Hematopoietic multipotent progenitor cell treated with erythropoietin and hydrocortisone succinate and interleukin-3 and kit ligand, for 17 days (in vitro differentiated cells): Measurements from ENCODE around the gene TOGARAM1.

Experiments used
- DNase-seq: peaks from one replicate; pipeline ENCODE4 v3.0.0-alpha.2; 2015; ENCODE audit warnings: low spot score

Gene TOGARAM1

DNA sequence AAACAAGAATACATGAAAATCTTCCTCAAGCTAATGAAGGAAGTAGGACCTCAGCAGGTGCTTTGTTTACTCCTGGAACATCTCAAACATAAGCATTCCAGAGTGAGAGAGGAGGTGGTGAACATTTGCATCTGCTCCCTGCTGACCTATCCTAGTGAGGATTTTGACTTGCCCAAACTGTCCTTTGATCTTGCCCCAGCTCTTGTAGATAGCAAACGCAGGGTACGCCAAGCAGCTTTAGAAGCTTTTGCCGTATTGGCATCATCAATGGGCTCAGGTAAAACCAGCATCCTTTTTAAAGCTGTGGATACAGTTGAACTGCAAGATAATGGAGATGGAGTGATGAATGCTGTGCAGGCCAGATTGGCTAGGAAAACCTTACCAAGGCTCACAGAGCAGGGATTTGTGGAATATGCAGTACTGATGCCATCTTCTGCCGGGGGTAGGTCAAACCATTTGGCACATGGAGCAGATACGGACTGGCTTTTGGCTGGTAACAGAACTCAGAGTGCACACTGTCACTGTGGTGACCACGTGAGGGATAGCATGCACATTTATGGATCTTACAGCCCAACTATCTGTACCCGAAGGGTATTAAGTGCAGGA is 1.9 kb downstream of the TOGARAM1 start:
- peak; percentile 50 for DNase-seq

DNA sequence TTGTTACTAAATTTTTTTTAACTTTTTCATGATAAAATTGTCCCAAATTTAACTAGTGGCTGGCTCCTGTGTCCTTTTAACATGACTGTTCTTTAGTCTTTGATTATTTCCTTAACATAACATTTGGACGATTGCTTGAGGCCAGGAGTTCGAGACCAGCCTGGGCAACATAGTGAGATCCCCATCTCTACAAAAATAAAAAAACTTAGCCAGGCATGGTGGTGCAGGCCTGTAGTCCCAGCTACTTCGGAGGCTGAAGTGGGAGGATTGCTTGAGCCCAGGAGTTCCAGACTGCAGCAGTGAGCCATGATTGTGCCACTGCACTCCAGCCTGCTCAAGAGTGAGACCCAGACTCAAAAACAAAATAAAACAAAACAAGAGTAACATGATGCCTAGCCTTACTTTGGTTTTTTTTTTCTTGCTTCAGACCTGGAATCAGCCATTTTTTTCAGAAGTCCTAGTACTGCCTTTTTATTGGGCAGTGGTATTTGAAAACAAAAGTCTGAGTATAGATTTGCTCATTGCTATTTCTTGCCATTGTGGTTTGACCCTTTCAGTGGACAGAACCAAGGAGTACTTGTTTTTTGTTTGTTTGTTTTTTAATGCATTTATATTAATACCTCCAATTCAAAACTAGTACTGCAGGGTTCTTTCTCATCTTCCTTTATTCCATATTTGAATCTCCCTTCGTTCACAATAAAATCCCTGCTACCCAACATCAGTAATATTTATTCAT is 4.8 kb downstream of the TOGARAM1 start:
- DNase-seq, result no peak

DNA sequence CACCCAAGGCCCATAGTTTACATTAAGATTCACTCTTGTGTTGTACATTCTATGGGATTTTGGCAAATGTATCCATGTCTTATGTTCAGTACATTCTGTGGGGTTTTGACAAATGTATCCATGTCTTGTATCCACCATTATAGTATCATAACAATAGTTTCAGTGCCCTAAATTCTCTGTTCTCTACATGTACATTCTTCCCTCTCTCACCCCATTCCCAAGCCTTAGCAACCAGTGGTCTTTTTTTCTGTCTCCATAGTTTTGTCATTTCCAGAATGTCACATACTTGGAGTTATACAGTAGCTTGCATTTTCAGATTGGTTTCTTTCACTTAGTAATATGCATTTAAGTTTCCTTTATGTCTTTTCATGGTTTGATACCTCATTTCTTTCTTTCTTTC is 6.7 kb downstream of the TOGARAM1 start:
- no peak for DNase-seq

DNA sequence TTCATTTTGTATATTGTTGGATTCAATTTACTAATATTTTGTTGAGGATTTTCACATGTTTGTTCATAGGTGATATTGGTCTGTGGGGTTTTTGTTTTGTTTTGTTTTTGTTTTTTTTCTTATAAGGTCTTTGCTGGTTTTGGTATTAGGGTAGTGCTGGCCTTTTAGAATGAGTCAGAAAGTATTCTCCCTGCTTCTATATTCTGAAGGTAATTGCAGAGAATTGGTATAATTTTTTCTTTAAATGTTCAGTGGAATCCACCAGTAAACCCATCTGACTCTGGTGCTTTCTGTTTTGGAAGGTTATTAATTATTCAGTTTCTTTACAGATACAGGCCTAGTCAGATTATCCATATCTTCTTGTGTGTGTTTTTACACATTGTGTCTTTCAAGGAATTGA is 8.9 kb downstream of the TOGARAM1 start:
- DNase-seq, result no peak

DNA sequence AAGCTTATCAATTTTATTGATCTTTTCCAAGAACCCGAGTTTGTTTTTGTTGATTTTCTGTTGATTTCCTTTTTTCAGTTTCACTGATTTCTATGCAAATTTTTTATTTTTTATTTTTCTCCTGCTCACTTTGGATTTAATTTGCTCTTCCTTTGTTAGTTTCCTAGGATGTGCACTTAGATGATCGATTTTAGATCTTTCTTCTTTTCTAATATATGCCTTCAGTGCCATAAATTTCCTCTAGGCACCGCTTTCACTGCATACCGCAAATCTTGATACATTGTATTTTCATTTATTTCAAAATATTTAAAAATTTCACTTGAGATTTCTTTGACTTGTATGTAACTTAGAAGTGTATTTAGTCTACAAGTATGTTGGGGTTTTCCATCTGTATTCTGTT is 9.5 kb downstream of the TOGARAM1 start:
- no peak for DNase-seq

DNA sequence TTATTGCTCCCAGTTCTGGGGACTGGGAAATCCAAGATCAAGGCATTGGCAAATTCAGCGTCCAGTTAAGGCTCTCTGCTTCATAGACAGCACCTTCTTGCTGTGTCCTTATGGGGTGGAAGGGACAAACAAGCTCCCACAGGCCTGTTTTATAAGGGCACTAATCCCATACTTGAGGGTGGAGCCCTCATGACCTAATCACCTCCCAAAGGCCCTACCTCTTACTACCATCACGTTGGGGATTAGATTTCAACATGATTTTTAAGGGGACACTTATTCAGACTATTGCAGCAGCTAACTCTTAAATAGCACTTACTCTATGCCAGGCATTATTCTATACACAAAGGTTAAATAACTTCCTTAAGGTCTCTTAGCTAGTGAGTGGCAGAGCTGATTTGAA is 17.3 kb downstream of the TOGARAM1 start:
- no peak for DNase-seq

DNA sequence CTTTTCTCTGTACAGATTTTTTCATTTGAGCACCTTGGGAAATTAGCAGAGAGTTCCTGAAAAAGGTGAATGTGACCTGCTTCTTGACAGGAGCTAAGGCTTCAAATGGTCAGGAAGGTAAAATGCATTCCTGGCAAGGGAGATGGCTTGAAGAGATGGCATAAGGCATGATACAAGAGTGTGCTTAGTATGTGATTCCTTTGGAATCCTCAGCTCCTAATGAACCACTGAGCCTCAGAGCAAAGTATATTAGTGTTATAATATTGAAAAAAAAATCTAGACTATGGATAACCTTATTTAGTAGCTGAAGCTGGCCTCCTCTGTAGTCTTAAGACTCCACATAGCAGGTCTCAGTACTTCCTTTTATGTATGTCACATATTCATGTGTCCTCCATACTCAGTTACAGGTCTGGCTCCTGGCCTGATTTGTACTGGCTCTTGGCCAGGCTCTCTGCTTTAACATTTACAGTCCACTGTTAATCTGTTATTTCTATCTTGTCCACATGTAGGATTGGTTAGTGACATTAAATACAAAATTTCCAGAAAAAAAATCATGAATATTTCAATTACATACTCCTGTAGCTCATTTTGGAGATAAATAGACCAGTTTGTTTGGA is 17.9 kb downstream of the TOGARAM1 start:
- DNase-seq, result peak; percentile 36

DNA sequence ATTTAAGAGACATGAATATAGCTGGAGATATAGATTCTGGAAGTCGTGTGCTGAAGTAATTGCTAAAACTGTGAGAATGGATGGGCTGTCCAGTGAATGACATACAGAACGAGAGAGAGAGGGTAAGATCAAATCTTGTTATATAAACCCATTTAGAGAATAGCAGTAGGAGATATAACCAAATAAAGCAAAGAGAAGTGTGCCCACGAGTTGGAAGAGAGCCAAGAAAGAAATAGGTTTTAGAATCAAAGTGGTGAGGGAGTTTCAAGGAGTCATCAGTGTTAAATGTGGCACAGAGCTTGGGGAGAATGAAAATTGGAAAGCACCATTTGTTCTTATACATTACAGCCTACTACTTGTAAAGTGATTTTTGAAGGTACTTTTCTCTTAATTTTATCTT is 19.2 kb downstream of the TOGARAM1 start:
- DNase-seq, result no peak

DNA sequence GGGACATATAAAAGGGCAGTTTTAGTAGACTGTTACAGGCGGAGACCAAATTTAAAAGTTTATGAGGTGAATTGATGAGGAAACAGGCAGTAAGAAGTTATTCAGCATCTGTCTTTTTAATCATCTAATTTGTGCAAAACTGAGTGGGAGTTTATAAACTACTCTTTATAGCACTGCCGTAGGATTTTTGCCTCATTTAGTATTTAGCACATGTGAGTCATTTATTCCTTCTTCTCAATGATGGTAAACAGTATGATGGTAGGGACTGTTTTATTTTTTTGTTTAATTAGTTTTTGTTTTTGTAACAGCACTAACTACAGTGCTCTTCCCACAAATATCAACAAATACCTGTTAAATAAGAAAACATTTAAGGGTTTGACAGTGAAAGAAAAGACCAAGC is 20.6 kb downstream of the TOGARAM1 start:
- no peak for DNase-seq

DNA sequence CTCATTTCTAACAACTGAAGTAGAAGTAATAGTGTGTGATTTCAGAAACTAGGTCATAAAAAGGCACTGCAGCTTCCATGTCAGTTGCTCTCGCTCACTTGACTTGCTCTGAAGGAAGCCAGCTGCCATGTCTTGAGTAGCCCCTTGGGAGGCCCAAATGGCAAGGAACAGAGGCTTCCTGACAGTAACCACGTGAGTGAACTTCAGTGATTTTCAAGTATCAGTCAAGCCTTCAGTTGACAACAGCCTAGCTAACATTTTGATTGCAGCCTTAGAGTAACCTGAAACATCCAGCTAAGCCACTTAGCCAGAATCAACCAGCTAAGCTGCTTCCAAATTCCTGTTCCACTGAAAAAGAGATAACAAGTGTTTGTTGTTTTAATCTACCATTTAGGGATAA is 26.7 kb downstream of the TOGARAM1 start:
- DNase-seq, result no peak

DNA sequence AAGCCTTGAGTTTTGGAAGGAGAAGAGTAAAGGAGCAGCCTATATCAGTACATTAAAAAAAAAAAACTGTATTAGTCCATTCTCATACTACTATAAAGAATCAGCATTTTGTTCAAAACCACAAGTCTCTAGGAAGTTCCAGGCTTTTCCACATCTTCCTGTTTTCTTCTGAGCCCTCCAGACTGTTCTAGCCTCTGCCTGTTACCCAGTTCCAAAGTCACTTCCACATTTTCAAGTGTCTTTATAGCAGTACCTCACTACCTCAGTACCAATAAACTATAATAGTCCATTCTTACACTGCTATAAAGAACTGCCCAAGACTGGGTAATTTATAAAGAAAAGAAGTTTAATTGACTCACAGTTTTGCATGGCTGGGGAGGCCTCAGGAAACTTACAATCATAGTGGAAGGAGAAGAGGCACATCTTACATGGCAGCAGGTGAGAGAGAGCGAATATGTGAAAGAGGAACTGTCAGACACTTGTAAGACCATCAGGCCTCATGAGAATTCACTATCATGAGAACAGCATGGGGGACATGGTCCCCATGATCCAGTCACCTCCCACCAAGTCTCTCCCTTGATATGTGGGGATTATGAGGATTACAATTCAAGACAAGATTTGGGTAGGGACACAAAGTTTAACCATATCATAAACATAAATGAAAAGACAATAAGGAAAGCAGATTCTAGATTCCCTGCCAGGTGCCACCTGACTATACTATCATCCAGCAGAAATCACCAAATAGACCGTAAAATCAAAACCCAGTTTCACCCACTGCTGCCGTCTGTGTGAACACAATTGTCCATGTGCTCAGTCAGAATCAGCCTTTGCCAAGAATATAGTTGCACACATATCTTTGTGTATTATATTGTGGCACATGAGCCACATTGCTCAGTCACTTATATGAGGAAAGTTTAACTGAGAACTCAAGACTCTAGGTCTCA is 27.8 kb downstream of the TOGARAM1 start:
- no peak for DNase-seq

DNA sequence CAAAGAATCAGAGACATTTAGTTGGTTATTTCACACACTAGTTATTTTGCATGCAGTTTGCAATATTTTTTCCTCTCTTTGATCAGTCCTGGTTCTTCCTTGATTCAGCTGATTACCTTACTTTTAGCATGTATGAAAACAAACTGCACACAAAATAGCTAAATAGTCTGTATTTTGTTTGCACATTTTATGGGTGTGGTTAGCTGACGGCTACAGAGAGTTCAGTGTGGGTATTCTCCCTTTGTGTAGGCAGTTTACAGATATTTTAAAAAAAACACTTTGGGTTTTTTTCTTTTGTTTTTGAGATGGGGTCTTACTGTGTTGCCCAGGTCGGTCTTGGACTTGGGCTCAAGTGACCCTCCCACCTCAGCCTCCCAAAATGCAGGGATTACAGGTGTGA is 28.5 kb downstream of the TOGARAM1 start:
- DNase-seq, result no peak

DNA sequence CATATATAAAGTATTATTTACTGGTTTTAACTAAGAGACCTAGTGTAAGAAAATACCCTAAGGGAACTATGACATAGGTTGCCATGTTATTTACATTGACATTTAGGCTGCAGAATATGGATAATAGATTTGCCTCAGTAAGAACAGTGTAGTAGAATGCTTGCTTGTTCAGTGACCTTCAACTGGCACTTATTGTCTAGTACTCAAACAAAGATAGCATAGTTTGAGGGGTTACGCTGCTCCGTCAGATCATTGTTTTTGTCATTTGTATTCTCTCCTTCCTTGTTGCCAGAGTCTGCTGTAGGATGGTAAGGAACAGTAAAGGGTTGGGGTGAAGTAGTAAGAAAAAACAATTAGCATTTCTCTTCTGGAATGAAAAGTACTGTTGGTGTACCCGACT is 33.2 kb downstream of the TOGARAM1 start:
- DNase-seq, result no peak

DNA sequence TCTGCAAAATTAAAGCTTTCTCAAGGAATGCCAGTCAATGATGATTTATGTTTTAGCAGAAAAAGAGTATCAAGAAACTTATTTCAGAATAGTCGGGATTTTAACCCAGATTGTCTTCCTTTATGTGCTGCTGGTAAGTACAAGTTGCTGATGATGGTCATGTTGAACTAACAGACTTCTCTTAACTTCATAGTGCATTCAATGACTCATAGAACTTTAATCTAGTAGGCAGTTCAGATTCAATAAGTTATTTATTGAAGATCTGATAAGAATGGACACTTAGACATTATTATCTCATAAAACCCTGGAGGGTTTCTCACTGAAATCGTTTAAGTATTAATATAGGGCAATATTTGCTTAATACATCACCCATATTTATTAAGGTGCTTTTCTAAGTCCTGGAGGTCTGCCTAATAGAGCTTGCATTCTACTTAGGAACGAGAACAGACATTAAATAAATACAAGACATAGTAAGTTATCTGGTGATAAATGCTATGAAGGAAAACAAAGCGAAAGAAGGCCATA is 33.8 kb downstream of the TOGARAM1 start:
- no peak for DNase-seq

DNA sequence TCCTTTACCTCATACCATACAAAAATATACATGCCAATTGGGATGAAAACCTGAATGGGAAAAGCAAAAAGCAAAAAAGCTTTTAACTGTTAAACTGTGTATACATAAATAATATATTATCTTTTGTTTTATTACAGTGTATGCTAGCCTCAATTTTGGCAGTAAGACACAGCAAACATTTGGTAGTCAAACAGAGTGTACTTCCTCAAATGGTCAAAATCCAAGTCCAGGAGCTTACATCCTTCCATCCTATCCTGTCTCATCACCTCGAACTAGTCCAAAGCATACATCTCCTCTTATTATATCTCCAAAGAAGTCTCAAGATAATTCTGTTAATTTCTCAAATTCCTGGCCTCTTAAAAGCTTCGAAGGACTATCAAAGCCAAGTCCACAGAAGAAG is 41.9 kb downstream of the TOGARAM1 start:
- no peak for DNase-seq

DNA sequence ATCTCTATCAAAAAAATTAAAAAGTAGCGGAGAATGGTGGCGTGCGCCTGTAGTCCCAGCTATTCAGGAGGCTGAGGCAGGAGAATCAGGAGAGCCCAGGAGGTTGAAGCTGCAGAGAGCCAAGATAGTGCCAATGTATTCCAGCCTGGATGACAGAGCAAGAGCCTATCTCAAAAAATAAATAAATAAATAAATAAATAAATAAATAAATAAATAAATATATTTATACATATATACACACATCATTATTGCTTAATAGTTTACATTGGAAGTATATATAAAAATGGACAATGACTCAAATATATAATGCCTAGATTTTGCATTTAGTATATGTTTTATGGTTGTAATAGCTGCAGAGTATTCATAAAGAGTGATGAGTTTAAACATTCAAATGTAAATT is 53.1 kb downstream of the TOGARAM1 start:
- DNase-seq, result no peak

DNA sequence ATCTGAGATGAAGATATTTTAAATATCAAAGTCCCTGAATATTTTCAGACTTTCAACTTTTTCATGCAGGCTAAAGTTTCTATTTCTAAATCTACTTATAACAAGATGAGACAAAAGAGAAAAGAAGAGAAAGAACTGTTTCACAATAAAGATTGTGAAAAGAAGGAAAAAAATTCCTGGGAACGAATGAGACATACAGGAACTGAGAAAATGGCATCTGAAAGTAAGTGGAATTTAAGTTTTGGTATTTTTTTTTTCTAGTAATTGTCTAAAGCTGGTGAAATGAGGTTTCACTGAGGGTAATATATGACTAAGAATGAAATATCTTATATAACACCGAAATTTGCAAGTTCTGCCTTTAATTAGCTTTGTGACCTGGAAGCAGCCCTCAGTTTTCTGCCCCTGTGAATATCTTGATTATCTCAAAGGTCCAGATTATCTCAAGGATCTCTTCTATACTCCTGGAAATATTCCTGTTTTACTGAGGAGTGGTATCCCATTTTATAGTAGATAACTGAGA is 66.2 kb downstream of the TOGARAM1 start:
- no peak for DNase-seq

DNA sequence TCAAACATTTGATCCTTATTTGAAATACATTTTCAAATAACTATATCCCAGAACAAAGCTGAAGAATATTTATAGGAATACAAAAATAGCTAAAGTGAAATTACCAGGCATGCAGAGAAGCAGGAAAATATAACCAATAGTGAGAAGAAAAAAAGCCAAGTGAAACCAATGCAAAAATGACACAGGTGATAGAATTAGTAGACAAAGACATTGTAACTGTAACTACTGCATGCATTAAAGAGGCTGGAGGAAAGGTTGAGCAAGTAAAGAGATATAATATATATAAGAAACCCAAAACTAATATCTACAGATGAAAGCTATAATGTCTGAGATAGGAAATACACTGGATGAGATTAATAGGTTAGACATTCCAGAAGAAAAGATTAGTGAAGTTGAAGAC is 72.7 kb downstream of the TOGARAM1 start:
- no peak for DNase-seq

DNA sequence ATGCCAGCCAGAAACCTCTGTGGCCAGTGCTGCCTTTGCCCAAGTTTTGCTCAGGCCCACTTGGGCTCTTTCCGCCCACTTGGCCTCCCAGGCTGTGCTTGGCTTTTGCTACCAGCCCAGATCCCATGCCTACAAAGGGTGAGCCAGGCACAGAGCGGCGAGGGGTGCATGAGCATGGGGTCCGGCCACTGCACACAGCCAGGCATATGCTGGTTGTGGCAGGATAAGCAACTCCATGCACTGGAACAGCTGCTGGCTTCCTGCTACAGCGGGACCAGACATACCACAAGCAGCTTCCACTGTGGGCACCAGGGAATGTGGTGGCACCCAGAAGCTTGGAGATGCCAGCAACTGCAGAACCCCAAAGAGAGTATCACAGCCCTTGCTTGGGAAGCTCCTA is 76.3 kb downstream of the TOGARAM1 start:
- DNase-seq, result no peak

DNA sequence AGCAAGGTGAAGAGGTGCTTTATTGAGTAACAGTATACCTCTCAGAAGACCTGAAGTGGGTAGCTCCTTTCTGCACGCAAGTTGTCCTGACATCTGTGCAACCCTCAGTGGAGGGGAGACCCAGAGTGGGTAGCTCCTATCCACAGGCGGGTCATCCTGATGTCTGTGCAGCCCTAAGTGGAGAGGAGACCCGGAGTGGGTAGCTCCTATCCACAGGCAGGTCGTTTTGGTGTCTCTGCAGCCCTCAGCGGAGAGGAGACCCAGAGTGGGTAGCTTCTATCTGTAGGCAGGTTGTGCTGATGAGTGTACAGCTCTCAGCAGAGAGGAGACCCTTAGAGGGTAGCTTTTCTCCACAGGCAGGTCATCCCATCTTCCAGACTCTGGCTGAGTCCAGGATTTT is 76.9 kb downstream of the TOGARAM1 start:
- DNase-seq, result no peak

DNA sequence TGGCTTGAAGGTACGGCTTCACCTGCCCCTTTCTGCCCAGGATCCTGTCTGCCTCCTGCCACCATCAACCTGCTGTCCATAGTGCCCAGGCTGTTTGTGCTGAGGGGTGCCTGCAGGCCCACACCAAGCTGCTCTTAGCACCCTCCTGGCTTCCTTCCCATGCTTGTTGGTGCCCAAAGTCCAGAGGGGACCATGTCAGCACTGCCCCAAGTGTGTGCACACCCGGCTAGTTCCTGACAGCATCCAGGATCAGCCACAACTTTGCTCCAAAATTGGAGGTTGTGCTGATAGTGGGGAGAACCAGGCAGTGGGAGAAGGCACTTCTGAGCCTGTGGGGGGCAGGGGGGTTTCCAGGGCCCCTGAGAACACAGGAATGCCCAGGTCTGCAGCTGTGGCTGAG is 77.4 kb downstream of the TOGARAM1 start:
- DNase-seq, result no peak

DNA sequence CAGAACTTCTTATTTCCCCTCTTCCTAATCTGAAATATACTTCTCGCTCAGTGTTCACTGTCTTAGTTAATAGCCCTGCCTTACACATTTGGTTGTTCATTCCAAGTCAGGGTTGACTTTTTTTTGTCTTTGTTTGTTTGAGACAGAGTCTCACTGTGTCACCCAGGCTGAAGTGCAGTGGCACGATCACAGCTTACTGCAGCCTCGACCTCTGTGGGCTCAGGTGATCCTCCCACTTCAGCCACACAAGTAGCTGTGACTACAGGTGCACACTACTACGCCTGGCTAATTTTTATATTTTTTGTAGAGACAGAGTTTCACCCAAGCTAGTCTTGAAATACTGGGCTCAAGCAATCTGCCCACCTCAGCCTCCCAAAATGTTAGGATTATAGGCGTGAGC is 79.7 kb downstream of the TOGARAM1 start:
- no peak for DNase-seq
